ENCODE measurements around the gene ARL6IP1.
"Not testable (repeated sequence)": the region's sequence is repeated elsewhere in the genome, so short reads cannot be mapped to it uniquely, and the experiment has no call there.

ARL6IP1 gene

DNA sequence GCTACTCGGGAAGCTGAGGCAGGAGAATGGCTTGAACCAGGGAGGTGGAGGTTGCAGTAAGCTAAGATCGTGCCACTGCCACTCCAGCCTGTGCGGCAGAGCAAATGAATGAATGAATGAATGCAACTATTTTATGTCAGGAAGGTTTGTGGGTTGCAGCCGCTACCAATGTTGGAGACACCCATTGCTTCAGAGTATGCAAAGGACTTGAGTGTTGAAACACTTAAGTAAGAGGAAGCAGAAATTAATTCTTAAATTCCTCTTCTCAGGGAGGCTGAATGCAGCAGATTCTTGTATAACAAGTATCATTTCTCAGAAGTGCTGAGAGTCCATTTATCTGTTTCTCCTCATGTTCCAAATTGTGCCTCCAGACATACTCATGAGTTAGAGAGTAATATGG, 26.7 kb downstream of the ARL6IP1 start:
- DNase-seq; in situ Hi-C loops (cut with HindIII; ENCODE audit: low pct_ligation_motif_present, low pct_unique_long_range_greater_than_20kb, low sequenced_read_pairs): not testable (repeated sequence)

DNA sequence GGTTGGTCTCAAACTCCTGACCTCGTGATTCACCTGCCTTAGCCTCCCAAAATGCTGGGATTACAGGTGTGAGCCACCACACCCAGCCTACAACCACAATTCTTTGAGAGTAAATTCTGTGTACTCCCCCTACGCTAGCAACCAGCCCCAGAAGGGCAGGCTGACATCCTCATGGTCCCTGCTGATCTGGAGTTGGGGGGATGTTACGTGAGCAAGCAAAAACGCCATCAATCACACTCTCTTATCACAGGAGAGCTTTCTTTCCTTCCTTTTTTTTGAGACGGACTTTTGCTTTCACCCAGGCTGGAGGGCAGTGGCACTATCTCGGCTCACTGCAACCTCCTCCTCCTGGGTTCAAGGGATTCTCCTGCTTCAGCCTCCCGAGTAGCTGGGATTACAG, 29.2 kb downstream of the ARL6IP1 start:
- DNase-seq; in situ Hi-C loops (cut with HindIII; ENCODE audit: low pct_ligation_motif_present, low pct_unique_long_range_greater_than_20kb, low sequenced_read_pairs): not testable (repeated sequence)

DNA sequence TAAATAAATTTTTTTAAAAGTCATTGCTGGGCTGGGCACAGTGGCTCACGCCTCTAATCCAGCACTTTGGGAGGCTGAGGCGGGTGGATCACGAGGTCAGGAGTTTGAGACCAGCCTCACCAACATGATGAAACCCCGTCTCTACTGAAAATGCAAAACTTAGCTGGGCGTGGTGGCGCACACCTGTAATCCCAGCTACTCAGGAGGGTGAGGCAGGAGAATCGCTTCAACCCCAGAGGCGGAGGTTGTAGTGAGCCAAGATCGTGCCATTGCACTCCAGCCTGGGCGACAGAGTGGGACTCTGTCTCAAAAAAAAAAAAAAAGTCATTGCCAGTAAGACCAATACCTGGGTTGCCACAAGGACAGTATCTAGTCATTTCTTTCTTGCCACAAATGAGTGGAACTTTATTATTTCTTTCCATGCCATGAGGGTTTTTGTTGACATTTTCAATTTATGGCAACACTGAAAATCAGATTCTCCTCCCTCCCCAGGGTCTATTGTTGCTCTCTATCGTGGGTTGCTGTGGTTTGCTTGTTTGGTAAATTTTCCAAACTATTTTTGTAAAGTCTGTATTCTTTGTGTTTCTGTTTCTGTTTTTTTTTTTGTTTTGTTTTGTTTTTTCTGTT, 30.9 kb downstream of the ARL6IP1 start:
- in situ Hi-C loops (cut with HindIII; ENCODE audit: low pct_ligation_motif_present, low pct_unique_long_range_greater_than_20kb, low sequenced_read_pairs); DNase-seq: not testable (repeated sequence)

DNA sequence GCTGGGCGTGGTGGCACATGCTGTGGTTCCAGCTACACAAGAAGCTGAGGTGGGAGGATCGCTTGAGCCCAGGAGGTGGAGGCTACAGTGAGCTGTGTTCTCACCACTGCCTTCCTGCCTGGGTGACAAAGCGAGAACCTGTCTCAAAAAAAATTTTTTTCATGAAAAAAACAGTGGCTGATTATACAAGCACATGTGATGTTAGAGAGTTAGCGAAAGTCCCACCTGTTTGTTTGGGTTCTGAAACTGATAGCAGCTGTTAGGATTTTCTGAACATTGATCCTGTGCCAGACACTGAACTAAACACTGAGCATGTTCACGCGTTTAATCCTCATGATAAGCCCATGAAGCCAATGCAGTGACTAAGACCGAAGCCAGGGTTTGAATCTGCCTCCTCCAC, 34.1 kb downstream of the ARL6IP1 start:
- in situ Hi-C loops (cut with HindIII; ENCODE audit: low pct_ligation_motif_present, low pct_unique_long_range_greater_than_20kb, low sequenced_read_pairs); DNase-seq: not testable (repeated sequence)

DNA sequence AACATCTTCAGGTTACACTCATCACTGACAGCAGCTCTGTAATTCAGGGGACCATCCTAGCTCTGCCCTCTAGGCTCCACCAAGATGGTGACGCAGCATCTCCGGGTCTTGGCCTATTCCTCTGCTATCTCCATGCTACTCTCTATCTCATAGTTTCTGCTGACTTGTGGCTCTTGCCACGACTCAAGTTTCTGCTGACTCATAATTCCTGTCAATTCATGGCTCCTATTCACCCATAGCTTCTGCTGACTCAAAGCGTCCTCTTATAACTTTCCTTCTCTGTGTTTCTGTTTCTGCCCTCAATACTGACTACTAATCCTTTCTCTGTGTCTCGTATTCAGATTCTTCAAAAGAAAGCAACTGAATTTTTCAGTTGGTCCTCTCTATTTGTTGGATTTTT, 38.6 kb downstream of the ARL6IP1 start:
- DNase-seq; in situ Hi-C loops (cut with HindIII; ENCODE audit: low pct_ligation_motif_present, low pct_unique_long_range_greater_than_20kb, low sequenced_read_pairs): not testable (repeated sequence)

DNA sequence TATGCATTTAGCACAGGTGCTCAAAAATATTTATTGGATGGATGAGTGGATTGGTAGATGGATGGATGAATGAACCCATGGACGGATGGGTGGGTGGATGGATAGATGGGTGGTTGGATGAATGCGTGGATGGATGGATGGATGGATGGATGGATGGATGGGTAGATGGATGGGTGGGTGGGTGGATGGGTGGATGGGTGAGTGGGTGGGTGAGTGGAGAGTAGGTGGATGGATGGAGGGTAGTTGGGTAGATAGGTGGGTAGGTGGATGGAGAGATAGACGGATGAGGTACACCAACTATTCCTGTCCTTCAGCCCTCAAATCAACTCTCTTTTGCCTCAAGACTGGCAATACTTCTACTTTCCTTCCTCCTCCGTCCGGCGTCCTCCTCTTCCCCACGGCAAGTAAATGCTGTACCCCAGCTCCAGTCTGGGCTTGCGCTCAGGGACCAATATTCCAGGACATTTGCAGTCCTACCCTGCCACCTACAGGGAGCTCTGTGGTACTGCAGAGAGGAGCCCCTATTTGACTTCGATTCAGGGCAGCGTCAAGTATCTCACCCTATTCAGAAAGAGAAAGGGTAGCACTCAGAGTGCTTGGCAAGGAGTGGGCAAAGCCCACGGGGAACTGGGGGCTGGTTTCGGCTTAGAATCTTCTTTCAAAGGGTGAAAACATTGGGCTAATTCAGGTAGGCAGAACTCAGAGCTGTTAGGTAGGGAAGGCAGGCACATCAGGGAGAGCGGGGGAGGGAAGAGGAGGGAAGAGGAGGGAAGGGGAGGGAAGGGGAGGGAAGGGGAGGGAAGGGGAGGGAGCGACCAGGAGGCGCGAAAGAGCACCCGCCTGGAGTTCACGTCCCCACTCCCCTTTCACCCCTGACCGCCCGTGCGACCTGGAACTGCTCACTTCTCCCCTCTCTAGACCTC, 41.5 kb downstream of the ARL6IP1 start:
- in situ Hi-C loops (cut with HindIII; ENCODE audit: low pct_ligation_motif_present, low pct_unique_long_range_greater_than_20kb, low sequenced_read_pairs); DNase-seq: not testable (repeated sequence)

DNA sequence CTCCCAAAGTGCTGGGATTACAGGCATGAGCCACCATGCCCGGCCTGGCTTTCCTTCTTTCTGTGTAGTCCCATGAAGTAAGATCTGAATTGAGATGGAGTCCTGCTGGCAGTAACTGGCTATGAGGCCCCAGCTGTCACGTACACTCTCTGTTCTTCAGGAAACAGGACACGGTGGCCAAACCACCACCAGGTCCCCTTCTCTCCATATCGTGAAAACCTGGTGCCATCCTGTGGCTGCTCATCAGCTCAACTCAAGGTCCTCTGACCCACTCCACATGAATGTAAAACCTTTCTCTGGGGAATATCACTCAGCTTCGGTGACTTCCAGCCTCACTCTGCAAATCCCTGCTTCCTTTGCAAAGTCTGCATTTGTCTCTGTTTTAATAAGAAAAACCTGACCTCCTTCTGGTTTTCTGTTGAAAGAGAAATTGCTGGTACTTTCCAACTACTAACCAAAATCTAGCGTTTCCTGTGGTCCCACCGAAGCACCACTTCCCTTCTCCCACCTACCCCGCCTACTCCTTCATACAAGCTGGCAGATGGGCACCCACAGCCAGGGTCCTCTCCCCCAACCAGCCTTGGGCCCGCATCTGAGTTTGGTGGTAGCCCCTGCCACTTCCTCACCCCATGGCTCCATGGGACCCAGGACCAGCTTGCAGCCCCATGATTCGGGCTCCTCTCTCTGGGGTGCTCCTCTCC, 43.2 kb downstream of the ARL6IP1 start:
- in situ Hi-C loops (cut with HindIII; ENCODE audit: low pct_ligation_motif_present, low pct_unique_long_range_greater_than_20kb, low sequenced_read_pairs); DNase-seq: not testable (repeated sequence)

DNA sequence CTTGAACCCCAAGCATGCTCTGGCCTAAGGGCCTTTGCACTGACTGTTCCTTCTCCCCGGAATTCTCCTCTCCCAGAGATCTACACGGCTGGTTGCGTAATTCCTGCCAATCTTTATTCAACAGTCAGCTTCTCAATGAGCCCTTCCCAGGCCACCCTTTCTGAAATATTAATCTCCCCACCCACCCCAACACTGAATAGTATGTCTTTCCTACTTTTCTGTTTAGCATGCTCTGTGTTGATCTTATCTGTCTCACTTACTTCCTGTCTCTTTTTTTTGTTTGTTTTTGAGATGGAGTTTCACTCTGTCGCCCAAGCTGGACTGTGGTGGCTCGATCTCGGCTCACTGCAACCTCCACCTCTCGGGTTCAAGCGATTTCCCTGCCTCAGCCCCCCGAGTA, 44.7 kb downstream of the ARL6IP1 start:
- DNase-seq; in situ Hi-C loops (cut with HindIII; ENCODE audit: low pct_ligation_motif_present, low pct_unique_long_range_greater_than_20kb, low sequenced_read_pairs): not testable (repeated sequence)

DNA sequence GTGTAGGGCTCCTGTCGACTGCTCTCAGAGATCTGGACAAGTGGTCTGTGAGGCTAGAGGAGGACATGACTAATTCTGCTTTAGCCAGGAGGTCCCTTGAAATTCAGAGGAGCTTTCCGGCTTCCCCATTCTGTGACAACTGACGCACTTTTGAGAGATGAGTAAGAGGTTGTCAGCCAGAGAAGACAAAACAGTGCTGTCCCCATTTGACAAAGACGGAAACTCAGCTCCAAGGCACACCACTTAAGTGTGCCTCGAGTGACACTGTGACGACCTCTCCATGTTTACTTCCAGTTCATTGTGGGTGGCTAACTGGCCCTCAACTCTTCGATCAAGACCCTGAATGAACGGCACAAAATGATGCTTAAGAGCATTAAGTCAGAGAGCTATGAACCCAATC, 58.5 kb downstream of the ARL6IP1 start:
- DNase-seq; in situ Hi-C loops (cut with HindIII; ENCODE audit: low pct_ligation_motif_present, low pct_unique_long_range_greater_than_20kb, low sequenced_read_pairs): not testable (repeated sequence)
